Breast epithelium (tissue), 3 donors: ENCODE measurements around the gene SPNS2.

Experiments used
- POLR2A ChIP-seq: fragments of 450-650 bp; IDR thresholded peaks from one replicate; pipeline ENCODE4 v1.6.1; 2016; ENCODE audit warnings: antibody characterized with exemption, mild to moderate bottlenecking, moderate library complexity
- POLR2AphosphoS5 ChIP-seq, 3 donors: sonication (generic); formaldehyde crosslinking; IDR thresholded peaks; one replicate each; pipeline ENCODE4 v1.6.1; 2017; ENCODE audit warnings: antibody characterized with exemption in 3 of 3
- TF ChIP-seq, protein P1 (sequence below), 3 donors: fragments of 450-650 bp; IDR thresholded peaks; one replicate each; pipeline ENCODE4 v1.5.1; 2016 to 2017; ENCODE audit warnings: antibody characterized with exemption in 3 of 3, mild to moderate bottlenecking in 3 of 3, moderate library complexity in 3 of 3

DNA sequence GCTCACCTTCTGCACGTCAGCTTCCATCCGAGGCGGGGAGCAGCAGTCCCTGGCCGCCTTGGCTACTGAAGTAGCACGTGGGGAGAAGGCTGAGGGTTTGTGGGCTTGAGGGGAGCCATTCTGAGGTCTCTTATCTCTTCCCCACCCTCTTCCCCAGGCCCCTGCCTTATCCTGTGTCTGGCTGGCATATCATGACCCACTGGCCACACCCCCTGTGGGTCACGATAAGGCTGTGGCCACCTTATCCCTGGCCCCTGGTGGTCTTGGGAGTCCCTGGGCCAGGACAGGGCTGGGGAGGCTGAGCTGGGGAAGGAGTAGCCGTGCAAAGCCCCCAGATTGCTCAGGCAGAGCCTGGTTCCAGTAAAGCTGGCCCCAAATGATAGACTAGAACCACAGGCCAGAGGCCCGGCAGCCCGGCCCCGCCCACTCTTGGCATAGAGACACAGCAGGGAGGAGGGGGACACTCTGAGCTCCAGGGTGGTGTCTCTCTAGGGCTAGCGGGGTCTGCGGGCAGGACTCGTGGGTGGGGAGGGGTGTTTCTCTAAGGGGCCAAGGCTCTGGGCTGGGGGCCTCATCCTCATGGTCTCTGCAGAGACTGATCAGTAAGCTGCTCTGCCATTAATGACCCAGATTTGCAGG is 7.6 kb downstream of the SPNS2 start:
- TF ChIP-seq, protein P1, sequence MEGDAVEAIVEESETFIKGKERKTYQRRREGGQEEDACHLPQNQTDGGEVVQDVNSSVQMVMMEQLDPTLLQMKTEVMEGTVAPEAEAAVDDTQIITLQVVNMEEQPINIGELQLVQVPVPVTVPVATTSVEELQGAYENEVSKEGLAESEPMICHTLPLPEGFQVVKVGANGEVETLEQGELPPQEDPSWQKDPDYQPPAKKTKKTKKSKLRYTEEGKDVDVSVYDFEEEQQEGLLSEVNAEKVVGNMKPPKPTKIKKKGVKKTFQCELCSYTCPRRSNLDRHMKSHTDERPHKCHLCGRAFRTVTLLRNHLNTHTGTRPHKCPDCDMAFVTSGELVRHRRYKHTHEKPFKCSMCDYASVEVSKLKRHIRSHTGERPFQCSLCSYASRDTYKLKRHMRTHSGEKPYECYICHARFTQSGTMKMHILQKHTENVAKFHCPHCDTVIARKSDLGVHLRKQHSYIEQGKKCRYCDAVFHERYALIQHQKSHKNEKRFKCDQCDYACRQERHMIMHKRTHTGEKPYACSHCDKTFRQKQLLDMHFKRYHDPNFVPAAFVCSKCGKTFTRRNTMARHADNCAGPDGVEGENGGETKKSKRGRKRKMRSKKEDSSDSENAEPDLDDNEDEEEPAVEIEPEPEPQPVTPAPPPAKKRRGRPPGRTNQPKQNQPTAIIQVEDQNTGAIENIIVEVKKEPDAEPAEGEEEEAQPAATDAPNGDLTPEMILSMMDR (IDR thresholded peaks at IDR 0.05), result no peak
- TF ChIP-seq POLR2AphosphoS5 (IDR thresholded peaks at IDR 0.05) (no peak), POLR2A (no peak)
